Esophagus squamous epithelium (tissue), 4 donors: ENCODE measurements around the gene KLK12.

Experiments
- CTCF ChIP-seq, 6 experiments: fragments of 450-650 bp in 4 of 6; fragments of 200-600 bp in 2 of 6; sonication (generic) in 2 of 6; IDR thresholded peaks; one replicate each; pipeline ENCODE4 v1.5.1; 2016 to 2019; ENCODE audit warnings: antibody characterized with exemption in 6 of 6, mild to moderate bottlenecking in 4 of 6, moderate library complexity in 4 of 6
- POLR2A ChIP-seq, 4 donors: fragments of 450-650 bp; IDR thresholded peaks; one replicate each; pipeline ENCODE4 v1.6.1; 2017; ENCODE audit warnings: antibody characterized with exemption in 4 of 4, mild to moderate bottlenecking in 4 of 4, moderate library complexity in 3 of 4

GRCh38 chr19:51015691-51016267, 19.0 kb downstream of the KLK12 start:
- TF ChIP-seq CTCF (IDR thresholded peaks at IDR 0.05) = no peak
- TF ChIP-seq POLR2A (IDR thresholded peaks at IDR 0.05) = no peak
